Activated CD4-positive, alpha-beta T cell treated with anti-CD3 and anti-CD28 coated beads, Interleukin-2, amount 50 U/mL, for 1 hour (primary cell): ENCODE measurements around the gene ARL17B.
"Not testable (repeated sequence)": the region's sequence is repeated elsewhere in the genome, so short reads cannot be mapped to it uniquely, and the experiment has no call there.

ENCODE experiments used
- DNase-seq: peaks from one replicate; pipeline ENCODE4 v3.0.0-alpha.2; 2020

The ARL17B gene

DNA sequence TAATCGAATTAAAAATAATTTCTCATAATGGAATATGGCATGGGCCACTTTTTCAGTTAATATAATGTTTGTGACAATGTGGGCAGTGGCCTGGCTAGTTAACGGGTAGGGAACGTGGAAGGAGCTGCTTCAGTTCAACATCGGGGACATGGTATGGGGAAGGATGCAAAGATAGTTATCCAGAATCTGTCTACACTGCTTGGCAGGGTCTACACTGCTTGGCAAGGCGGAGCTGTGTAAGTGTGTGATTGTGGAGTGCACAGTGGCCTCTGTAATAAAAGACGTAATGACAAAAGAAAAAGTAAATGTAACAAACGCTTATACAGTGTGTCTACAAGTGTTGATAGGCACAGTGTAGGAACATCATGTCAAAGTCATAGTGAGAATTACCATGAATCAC lies 74.0 kb downstream of the ARL17B start:
- DNase-seq: not testable (repeated sequence)

DNA sequence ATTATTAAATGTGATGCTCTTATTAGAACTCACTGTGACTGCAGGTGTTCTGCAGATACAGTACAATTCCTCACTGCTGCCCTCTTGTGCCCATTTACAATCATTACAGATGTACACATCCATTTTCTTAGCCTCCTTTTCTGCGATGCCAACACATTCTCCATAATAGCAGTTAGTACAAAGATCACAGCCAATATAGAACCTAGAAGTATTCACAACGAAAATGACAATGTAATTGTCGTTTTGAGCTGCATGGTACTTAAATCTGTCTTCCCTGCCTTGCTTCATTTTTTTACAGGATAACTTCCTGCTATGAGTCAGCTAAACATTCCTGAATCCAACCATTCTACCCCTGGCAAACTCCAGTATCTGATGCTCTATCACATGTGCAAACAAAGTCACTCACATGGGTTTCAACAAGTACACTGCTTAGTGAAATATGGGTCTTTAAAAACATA lies 74.8 kb downstream of the ARL17B start:
- DNase-seq: peak; percentile 54

DNA sequence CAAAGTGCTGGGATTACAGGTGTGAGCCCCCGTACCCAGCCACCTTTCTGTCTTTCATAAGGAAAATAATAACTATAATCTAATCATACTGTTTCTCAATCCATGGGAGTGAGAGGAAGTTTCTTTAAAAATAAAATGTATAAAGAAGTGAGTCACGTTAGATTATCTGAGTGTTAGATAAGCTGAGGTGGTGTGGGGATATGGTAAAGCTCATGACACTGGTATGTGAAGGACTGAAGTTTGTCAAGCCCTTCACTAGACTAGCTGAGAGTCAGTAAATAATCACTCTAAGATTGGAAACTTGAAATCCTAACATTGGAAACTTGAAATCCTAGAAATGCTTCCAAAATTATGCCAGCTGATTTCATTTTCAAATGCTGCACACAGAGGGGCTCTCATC lies 76.1 kb downstream of the ARL17B start:
- not testable (repeated sequence) for DNase-seq

DNA sequence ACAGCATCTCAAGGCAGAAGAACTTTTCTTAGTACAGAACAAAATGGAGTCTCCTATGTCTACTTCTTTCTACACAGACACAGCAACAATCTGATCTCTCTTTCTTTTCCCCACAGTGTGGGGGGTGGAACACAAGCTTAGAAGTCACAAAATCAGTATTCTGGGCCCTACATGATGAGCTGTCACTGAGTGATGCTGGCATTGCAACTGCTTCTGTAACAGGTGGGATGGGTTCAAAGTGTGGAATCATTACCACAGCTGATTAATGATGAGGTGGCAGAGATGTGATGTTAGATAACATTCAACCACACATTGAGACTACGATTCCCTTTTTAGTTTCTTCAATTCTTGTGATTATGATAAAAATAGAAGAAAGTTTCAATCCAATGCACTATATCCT lies 77.1 kb downstream of the ARL17B start:
- not testable (repeated sequence) for DNase-seq

DNA sequence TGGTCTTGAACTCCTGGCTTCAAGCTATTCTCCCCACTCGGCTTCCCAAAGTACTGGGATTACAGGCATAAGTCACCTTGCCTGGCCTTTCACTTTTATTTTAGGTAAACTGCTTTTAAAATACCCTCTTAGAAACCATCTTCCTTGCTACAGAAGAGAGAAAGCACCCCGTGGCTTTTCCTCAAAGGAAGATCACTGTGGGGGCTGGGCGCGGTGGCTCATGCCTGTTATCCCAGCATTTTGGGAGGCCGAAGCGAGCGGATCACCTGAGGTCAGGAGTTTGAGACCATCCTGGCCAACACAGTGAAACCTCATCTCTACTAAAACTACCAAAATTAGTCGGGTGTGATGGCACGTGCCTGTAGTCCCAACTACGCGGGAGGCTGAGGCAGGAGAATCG lies 78.9 kb downstream of the ARL17B start:
- not testable (repeated sequence) for DNase-seq

DNA sequence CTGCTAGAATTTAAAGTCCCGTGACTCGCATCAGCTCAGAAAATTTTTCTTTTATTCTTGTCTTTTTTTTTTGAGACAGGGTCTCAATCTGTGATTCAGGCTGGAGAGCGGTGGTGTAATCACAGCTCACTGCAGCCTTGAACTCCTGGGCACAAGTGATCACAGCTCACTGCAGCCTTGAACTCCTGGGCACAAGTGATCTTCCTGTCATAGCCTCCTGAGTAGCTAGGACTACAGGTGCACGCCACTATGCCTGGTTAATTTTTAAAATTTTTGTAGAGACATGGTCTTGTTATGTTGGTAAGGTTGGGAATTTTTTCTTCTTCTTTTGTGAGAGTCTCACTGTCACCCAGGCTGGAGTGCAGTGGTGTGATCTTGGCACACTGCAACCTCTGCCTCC lies 80.2 kb downstream of the ARL17B start:
- DNase-seq: not testable (repeated sequence)

DNA sequence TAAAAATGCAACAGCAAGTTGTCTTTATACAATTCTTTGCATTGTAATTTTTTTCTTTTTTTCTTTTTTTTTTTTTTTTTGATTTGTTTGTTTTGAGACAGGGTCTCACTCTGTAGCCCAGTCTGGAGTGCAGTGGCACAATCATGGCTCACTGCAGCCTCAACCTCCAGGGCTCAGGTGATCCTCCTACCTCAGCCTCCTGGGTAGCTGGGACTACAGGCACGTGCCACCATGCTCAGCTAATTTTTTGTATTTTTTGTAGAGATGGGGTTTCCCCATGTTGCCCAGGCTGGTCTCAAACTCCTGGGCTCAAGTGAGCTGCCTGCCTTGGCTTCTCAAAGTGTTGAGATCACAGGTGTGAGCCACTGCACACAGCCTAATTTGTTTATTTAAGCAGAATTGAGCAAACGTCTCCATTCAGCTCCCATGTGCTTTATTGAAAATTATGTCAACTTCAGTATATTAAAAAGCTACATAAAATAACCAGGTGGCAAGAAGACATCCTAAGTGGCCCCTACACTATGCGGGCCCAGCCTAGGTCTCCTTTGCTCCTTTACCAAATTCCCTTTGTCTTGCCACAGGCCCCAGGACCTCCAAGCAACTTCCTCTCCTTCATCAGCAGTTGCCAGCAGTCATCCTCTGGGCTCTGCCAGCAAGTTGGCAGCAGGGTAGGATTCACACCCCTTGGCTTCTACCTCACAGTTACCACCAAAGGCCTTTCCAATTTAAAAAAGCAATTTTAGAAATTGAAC lies 84.7 kb downstream of the ARL17B start:
- not testable (repeated sequence) for DNase-seq

DNA sequence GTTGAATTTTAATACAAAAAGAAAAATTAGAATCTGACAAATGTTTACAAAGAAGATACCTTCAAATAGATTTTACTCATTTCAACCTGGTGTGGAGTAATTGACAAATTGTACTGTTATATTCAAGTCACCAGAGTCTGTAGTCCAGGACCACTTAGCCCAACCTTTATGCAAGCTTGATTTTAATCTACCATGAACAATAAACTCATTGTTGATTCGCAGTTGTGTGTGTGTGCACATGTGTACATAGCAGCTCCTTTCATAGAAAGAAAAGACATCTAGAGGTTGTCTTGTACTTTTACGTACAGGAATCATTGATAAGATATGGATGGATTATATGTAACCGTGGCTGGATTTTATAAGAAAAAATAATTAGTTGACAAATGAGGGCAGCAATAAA lies 87.3 kb downstream of the ARL17B start:
- no peak for DNase-seq

DNA sequence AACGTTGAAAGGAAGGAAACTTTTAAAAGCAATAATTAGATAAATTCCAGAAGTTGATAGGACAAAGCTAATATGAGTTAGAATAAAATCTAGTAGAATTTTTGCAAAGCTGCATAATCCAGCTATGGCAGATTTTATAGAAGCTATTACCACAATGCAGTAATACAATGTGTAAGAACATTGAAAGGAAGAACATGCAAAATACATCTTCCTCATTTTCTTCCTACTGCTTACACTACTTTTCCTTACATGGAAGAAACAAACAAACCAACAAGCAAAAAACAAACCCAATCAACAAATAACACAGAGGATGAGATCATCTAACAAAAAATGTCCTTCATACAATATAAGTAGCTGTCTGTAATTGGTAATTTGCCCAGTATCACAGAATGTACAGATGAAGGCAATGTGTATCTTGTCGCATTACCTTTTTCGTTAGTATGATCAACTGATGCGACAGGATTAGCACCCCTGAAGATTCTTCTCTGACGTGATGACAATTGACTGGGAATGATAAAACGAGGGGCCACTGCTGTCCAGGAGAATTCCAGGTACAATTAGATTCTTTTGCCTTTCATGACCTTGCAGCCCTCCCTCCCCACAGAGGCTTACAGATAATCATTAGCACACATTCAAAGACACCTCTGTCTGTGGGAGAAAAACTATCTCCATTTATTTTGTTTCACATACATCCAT lies 87.9 kb downstream of the ARL17B start:
- no peak for DNase-seq

DNA sequence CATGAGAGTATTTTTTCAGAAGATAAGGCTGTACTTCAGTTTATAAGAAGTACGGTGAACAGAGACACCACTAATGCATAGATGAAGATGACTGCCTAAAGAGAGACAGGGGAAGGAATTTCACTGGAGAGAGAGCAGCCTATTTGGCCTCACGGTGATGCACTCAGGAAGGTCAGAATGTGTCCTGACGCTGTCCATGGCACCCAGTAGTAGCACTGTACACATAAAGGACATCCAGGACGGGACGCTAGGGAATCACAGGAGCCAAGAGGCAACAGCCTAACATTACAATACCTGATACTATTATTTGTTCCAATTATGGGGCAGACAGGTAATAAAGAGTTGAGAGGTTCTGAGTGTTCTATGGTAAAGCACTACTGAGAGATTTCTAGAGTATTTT lies 91.5 kb downstream of the ARL17B start:
- no peak for DNase-seq

DNA sequence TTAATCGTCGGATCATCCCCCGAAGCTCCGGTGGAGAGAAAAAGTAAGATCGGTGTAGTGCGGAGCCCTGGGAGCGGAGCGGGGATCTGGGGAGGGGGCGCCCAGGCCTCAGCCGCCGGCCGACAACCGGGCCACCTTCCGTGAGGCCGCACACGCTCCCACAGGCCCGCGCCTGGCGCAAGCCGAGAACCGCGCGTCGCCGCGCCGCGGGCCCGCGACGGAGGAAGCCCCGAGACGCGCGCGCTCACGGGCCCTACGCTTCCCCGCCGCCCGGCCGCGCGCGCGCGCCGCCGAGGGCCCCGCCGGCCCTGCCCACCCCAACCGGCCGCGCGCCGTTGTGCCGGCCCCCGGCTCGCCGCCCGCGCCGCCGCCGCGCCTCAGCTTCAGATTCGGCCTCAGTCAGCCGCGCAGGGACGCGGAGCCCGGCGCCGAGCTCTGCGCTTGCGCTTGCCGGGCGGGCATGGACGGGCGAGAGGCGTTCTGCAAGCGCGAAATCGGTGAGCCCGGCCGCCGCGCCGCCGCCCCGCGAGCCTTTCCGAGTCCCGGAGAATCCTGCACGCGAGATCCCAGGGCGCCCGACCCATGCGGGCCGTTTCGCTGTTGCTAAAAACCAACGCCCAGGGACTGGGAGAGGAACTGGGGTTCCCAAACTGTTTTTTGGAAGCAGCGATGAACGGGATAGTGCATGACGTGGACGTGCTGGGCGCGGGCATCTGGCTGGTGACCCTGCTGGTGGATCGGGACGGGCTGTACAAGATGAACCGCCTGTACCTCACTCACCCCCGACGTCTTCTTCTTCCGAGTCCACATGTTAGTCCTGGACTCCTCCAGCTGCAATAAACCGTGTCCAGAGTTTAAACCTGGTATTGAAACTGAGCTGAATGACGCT lies 94.7 kb downstream of the ARL17B start:
- DNase-seq: peak; percentile 81

DNA sequence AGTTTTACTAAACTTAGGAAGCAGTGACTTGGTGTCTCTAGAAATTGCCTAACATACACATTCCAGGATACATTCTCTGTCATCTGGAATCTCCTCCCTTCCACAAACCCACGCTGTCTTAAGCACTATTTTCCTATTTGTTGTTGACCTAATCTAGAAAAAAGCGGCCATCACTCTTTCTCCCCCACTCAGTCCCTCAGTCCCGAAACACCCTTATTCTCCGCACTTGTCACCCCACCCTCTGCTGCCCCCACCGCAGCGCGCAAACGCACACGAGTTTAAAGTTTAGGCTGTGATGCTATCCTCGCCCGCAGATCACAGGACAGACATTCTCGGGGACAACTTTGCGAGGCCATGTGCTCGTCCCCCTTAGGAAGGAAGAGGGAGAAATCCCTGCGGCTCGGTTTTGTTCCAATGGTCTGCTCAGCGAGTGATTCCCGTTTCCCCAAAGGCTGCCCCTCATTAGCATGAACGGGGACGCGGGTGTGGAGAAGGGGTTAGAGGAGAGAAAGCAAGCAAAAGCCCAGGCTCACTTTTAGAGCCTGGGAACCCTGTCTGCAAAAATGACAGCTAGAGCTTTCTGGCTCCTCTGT lies 95.4 kb downstream of the ARL17B start:
- not testable (repeated sequence) for DNase-seq

DNA sequence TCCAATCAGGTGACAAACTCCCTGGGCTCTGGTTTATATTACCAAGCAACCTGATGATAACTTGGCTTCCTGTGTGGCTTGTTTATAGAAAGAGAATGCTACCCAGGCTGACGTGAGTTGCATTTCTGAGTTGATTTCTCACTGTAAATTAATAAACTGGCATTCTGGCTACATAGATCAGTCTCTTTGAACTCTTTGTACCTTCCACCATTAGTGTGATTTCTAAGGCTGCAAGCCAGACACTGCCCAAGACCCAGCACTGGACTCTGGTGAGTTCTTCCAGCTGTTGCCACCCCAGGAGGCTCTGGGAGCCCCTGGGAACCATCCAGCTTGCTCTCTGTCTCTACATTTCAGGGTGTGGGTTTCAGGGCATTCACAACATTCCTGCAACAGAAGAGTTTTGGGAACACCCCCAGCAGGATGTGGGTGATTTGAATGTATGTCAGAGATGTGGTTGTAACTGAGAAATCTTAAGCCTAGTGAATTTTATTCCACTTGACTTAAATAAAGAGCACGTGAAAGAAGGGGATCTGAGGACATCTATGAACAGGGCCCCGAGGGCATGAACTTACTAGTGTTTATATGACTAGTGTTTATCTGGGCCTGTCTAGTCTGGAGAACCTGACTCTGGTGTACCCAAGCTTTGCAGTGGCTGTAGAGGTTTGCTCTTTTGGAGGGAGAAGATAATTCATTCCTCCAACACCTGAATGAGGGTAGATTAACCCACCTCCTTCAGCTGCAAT lies 96.9 kb downstream of the ARL17B start:
- no peak for DNase-seq

DNA sequence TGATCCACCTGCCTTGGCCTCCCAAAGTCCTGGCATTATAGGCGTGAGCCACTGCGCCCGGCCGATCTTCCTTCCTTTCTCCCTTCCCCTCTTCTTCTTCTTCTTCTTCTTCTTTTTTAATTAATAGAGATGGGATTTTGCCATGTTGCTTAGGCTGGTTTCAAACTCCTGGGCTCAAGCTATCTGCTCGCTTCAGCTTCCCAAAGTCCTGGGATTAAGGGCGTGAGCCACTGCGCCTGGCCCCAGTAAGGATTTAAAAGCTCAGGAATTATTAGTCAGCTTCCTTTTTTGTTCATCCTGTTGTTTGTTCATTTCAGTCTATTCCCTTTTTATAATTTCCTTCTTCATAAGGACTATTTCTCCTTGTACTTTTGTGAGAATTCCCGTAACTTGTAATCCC lies 99.3 kb downstream of the ARL17B start:
- DNase-seq: no peak

DNA sequence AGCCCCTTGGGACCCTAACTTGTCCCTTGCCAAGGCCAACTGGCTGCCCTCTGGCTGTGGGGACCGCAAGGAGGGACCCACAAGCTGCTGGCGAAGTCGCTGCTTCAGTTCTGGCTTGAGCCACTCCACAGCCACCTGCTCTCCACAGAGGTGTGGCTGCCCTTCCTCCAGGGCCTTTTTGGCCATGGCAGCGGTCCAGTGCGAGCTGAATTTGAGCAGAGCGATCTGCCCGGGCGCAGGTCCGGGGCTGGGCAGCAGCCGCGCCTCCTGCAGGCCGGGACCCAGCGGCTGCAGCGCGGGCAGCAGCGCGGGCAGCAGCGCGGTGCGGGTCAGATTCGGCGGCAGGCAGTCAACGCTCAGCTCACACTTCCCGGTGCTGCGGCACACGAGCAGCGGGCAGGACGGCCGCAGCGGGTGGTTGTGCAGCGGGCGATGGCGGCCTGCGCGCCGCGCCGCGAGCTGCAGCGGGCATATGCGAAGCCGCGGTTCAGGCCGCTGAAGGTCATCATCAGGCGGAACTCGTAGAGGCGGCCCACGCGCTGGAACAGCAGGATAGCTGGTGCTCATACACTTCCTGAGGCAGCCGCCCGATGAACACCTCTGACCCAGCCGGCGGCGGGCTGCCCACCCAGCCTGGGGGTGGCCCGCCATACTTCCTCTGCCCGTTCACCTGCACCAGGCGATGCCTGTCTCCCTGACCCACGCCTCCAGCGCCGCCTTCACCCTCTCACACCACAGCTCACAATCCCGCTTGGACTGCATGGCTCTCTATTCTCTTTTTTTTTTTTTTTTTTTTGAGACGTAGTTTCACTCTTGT lies 101.5 kb downstream of the ARL17B start:
- not testable (repeated sequence) for DNase-seq

DNA sequence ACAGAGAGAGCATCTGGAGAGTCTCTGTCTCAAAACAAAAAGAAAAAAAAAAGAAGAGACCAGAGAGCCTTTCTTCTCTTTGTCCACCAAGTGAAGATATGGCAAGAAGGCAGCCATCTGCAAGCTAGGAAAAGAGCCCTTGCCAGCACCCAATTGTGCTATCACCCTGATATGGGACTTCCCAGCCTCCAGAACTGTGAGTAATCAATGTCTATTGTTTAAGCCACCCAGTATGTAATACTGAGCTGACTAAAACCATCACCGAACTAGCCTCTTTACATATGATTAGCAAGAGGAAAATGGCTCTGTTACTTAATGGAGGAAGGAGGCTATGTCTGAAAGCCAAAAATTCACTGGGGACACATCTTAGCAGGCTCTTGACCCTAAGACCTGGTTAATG lies 105.2 kb downstream of the ARL17B start:
- DNase-seq: not testable (repeated sequence)

DNA sequence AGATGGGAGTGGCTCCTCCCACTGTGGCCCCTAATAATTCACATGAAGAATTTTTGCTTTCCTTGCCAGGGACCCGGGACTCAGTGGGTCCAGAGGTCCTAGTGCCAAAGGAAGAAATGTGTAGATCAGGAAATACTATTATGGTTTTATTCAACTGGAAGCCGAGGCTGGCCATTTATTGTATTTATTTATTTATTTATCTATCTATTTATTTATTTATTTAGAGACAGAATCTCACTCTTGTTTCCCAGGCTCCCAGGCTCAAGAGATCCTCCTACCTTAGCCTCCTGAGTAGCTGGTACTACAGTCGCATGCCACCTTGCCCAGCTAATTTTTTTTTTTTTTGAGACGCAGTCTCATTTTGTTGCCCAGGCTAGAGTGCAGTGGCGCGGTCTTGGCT lies 107.4 kb downstream of the ARL17B start:
- DNase-seq: not testable (repeated sequence)

DNA sequence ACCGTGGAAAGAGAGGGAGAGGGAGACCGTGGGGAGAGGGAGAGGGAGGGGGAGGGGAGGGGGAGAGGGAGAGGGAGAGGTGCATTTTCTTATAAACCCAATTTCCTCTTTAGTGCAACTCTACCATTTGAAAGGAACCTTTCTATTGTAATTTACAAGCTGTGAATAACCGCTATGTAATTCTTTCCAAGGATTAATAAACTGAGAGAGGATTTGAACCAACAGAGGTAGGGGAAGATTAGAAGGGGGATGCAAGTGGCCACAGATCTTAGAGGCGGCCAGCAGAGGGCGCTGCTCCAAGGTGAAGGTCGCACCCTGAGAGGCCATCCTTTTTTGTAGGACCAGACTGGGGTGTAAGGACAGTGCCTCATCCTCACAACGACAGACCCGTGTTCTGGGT lies 107.8 kb downstream of the ARL17B start:
- peak; percentile 82 for DNase-seq

DNA sequence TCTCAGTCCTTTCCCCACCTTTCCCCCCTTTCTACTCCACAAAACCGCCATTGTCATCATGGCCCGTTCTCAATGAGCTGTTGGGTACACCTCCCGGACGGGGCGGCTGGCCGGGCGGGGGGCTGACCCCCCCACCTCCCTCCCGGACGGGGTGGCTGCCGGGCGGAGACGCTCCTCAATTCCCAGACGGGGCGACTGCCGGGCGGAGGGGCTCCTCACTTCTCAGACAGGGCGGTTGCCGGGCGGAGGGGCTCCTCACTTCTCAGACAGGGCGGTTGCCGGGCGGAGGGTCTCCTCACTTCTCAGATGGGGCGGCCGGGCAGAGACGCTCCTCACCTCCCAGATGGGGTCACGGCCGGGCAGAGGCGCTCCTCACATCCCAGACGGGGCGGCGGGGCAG lies 108.8 kb downstream of the ARL17B start:
- DNase-seq: not testable (repeated sequence)

DNA sequence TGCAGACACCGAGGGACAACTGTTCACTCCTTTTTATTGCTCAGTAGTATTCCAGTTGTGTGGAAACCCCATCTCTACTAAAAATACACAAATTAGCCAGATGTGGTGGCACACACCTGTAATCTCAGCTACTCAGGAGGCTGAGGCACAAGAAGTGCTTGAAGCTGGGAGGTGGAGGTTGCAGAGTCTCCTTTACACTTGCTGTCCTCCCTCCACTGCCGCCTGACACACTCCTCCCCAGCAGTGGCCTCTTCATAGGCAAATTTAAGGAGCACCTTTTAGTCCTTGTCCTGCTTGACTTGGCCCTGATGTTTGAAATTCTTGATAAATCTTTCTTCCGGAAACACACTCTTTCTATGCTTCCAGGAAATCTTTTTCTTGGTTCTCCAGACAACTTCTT lies 112.4 kb downstream of the ARL17B start:
- DNase-seq: not testable (repeated sequence)
